Measurements from ENCODE around the gene CFAP65. TPM values are rescaled to one million over a fixed set of nuclear protein-coding genes. Genes with fewer than 3 reads are reported as not detected.

The CFAP65 gene
- total RNA-seq, 1 experiment from 2014 or later: 0.52 TPM

- no peaks in the 10 kb centered on the region for H3K79me2 ChIP-seq (ENCODE audit: insufficient read depth, low read length)
- BruUV-seq (replicated peaks): no TSS peak
- no peak overlapping the region for H2AFZ ChIP-seq (ENCODE audit: low read depth, low read length, poor library complexity, severe bottlenecking)
- no peaks in the 10 kb centered on the region for H4K20me1 ChIP-seq (ENCODE audit: insufficient read depth)
- ATAC-seq (no peak), DNase-seq (ENCODE audit: low read depth, low spot score) (no peak)
- H3K4me3 ChIP-seq (replicated peaks in 1 of 2; ENCODE audit: low read depth in 1 of 2, low read length in 2 of 2): no peak overlapping the region
- H3K9ac ChIP-seq (ENCODE audit: low read length): no peak overlapping the region
- H3K27me3 ChIP-seq (ENCODE audit: insufficient read depth, low read length): peaks cover 10% of the 10 kb centered on the region; the same call in 1 of the 2 replicates
- TF ChIP-seq, protein P1, sequence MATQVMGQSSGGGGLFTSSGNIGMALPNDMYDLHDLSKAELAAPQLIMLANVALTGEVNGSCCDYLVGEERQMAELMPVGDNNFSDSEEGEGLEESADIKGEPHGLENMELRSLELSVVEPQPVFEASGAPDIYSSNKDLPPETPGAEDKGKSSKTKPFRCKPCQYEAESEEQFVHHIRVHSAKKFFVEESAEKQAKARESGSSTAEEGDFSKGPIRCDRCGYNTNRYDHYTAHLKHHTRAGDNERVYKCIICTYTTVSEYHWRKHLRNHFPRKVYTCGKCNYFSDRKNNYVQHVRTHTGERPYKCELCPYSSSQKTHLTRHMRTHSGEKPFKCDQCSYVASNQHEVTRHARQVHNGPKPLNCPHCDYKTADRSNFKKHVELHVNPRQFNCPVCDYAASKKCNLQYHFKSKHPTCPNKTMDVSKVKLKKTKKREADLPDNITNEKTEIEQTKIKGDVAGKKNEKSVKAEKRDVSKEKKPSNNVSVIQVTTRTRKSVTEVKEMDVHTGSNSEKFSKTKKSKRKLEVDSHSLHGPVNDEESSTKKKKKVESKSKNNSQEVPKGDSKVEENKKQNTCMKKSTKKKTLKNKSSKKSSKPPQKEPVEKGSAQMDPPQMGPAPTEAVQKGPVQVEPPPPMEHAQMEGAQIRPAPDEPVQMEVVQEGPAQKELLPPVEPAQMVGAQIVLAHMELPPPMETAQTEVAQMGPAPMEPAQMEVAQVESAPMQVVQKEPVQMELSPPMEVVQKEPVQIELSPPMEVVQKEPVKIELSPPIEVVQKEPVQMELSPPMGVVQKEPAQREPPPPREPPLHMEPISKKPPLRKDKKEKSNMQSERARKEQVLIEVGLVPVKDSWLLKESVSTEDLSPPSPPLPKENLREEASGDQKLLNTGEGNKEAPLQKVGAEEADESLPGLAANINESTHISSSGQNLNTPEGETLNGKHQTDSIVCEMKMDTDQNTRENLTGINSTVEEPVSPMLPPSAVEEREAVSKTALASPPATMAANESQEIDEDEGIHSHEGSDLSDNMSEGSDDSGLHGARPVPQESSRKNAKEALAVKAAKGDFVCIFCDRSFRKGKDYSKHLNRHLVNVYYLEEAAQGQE (IDR thresholded peaks at IDR 0.05; ENCODE audit: low read depth): no peak
- no peak for TF ChIP-seq EZH2phosphoT487 (IDR thresholded peaks at IDR 0.05; ENCODE audit: borderline replicate concordance)
- TF ChIP-seq EGR1 (IDR thresholded peaks at IDR 0.05; ENCODE audit: low read depth): no peak
- H3K4me1 ChIP-seq (ENCODE audit: control insufficient read depth in 1 of 2, insufficient read depth in 2 of 2, low read length in 2 of 2): peaks cover 0 to 15% of the 10 kb centered on the region in 2 experiments; a peak in 2 of 4 replicates
- H3K27ac ChIP-seq (ENCODE audit: low read depth, low read length): no peak overlapping the region
- intact Hi-C loops (cut with micrococcal nuclease): no loop called here
- no peaks in the 10 kb centered on the region for H3K36me3 ChIP-seq (ENCODE audit: control insufficient read depth in 1 of 2, insufficient read depth in 2 of 2, low read length in 2 of 2)
- H3K9me3 ChIP-seq (ENCODE audit: control insufficient read depth in 1 of 2, insufficient read depth in 1 of 2, low read depth in 1 of 2, low read length in 2 of 2): no peaks in the 10 kb centered on the region
- no peaks in the 10 kb centered on the region for H3K9me2 ChIP-seq (ENCODE audit: insufficient read depth)
- RAD21 ChIA-PET (ENCODE audit: low non-redundant PET in 1 of 2, low total read pairs in 2 of 2, uncharacterized antibody in 2 of 2, unreplicated experiment in 2 of 2): no interaction called here
- POLR2A ChIA-PET: no interaction called here
- no peak overlapping the region for H3K4me2 ChIP-seq (ENCODE audit: low read length)
- CTCF ChIA-PET: no interaction called here
Measured at GRCh38 chr2:218957671-218958070, 83.6 kb downstream of the CFAP65 start.

- ChIA-PET POLR2A (no interaction called here), CTCF (no interaction called here), RAD21 (ENCODE audit: low non-redundant PET in 1 of 2, low total read pairs in 2 of 2, uncharacterized antibody in 2 of 2, unreplicated experiment in 2 of 2) (no interaction called here)
- H3K36me3 ChIP-seq (ENCODE audit: control insufficient read depth in 1 of 2, insufficient read depth in 2 of 2, low read length in 2 of 2): no peaks in the 10 kb centered on the region
- ATAC-seq: no peak
- H3K4me1 ChIP-seq (ENCODE audit: control insufficient read depth in 1 of 2, insufficient read depth in 2 of 2, low read length in 2 of 2): peaks cover 0 to 9% of the 10 kb centered on the region in 2 experiments; a peak in 1 of 4 replicates
- no peak overlapping the region for H3K4me2 ChIP-seq (ENCODE audit: low read length)
- no peak overlapping the region for H3K4me3 ChIP-seq (replicated peaks in 1 of 2; ENCODE audit: low read depth in 1 of 2, low read length in 2 of 2)
- no TSS peak for BruUV-seq (replicated peaks)
- intact Hi-C loops (cut with micrococcal nuclease): no loop called here
- H4K20me1 ChIP-seq (ENCODE audit: insufficient read depth): no peaks in the 10 kb centered on the region
- DNase-seq (ENCODE audit: low read depth, low spot score): no peak
- H3K79me2 ChIP-seq (ENCODE audit: insufficient read depth, low read length): no peaks in the 10 kb centered on the region
- H3K9me3 ChIP-seq (ENCODE audit: control insufficient read depth in 1 of 2, insufficient read depth in 1 of 2, low read depth in 1 of 2, low read length in 2 of 2): no peaks in the 10 kb centered on the region
- peaks cover 4% of the 10 kb centered on the region; the same call in 1 of the 2 replicates for H3K27me3 ChIP-seq (ENCODE audit: insufficient read depth, low read length)
- H2AFZ ChIP-seq (ENCODE audit: low read depth, low read length, poor library complexity, severe bottlenecking): no peak overlapping the region
- H3K9me2 ChIP-seq (ENCODE audit: insufficient read depth): no peaks in the 10 kb centered on the region
- H3K27ac ChIP-seq (ENCODE audit: low read depth, low read length): no peak overlapping the region
- H3K9ac ChIP-seq (ENCODE audit: low read length): no peak overlapping the region
- no peak for TF ChIP-seq EZH2phosphoT487 (IDR thresholded peaks at IDR 0.05; ENCODE audit: borderline replicate concordance)
- no peak for TF ChIP-seq CBX3 (IDR thresholded peaks at IDR 0.05; ENCODE audit: low read depth)
- TF ChIP-seq, protein P1 (IDR thresholded peaks at IDR 0.05; ENCODE audit: low read depth): no peak
- TF ChIP-seq ELF1 (IDR thresholded peaks at IDR 0.05; ENCODE audit: borderline replicate concordance, low read depth): no peak
- no peak for TF ChIP-seq SP1 (IDR thresholded peaks at IDR 0.05; ENCODE audit: low read depth)
- TF ChIP-seq YY1 (IDR thresholded peaks at IDR 0.05; ENCODE audit: extremely low read depth, insufficient replicate concordance, low read depth, low read length): no peak
- no peak for TF ChIP-seq ZBTB33 (IDR thresholded peaks at IDR 0.05; ENCODE audit: extremely low read depth, insufficient replicate concordance, low read length)
- no peak for TF ChIP-seq CEBPB (IDR thresholded peaks at IDR 0.05; ENCODE audit: low read depth)
- no peak for TF ChIP-seq JUND (IDR thresholded peaks at IDR 0.05)
Measured at GRCh38 chr2:218956039-218956438, 85.3 kb downstream of the CFAP65 start.
